DOHH2 (cell line): ENCODE measurements around the gene RPTOR.

Experiments
- H3F3A ChIP-seq: fragments of 200-600 bp; sonication (generic), shearing (Covaris generic); 2 replicates; pipeline ENCODE4 v1.6.0; 2016; ENCODE audit warnings: antibody characterized with exemption, mild to moderate bottlenecking; ENCODE audit not compliant: control insufficient read depth, insufficient read depth
- H3K27ac ChIP-seq: fragments of 200-600 bp; sonication (generic); 2 replicates; pipeline ENCODE4 v1.5.1; 2014; ENCODE audit warnings: low read depth, mild to moderate bottlenecking, low read length, moderate library complexity
- H3K27me3 ChIP-seq: fragments of 200-600 bp; sonication (generic); 2 replicates; pipeline ENCODE4 v1.6.1; 2014; ENCODE audit warnings: mild to moderate bottlenecking, low read length, mixed read lengths; ENCODE audit not compliant: control insufficient read depth
- H3K36me3 ChIP-seq: fragments of 200-600 bp; sonication (generic); 2 replicates; pipeline ENCODE4 v1.6.1; 2014; ENCODE audit warnings: mild to moderate bottlenecking, low read length, moderate library complexity, mixed read lengths; ENCODE audit not compliant: control insufficient read depth
- H3K4me1 ChIP-seq: fragments of 200-600 bp; sonication (generic); 2 replicates; pipeline ENCODE4 v1.6.1; 2014; ENCODE audit warnings: mild to moderate bottlenecking, low read length, mixed read lengths; ENCODE audit not compliant: control insufficient read depth
- H3K4me2 ChIP-seq: fragments of 200-600 bp; sonication (generic); 2 replicates; pipeline ENCODE4 v1.6.0; 2014; ENCODE audit warnings: mild to moderate bottlenecking, low read length, moderate library complexity
- H3K4me3 ChIP-seq: fragments of 200-600 bp; sonication (generic); 2 replicates; pipeline ENCODE4 v1.5.1; 2014; ENCODE audit warnings: mild to moderate bottlenecking, low read length, mixed read lengths
- H3K79me2 ChIP-seq: fragments of 200-600 bp; sonication (generic); 2 replicates; pipeline ENCODE4 v1.6.1; 2014; ENCODE audit warnings: mild to moderate bottlenecking, low read length, mixed read lengths; ENCODE audit not compliant: control insufficient read depth
- H3K9me2 ChIP-seq: fragments of 200-600 bp; sonication (generic); replicated peaks from 2 replicates; pipeline ENCODE4 v1.6.1; 2014; ENCODE audit warnings: mild to moderate bottlenecking, low read length, mixed read lengths; ENCODE audit not compliant: control insufficient read depth
- H3K9me3 ChIP-seq: fragments of 200-600 bp; sonication (generic); 2 replicates; pipeline ENCODE4 v1.6.1; 2014; ENCODE audit warnings: antibody characterized with exemption, low read length, mixed read lengths; ENCODE audit not compliant: control insufficient read depth, insufficient read depth
- H4K20me1 ChIP-seq: fragments of 200-600 bp; sonication (generic); 2 replicates; pipeline ENCODE4 v1.6.0; 2014; ENCODE audit warnings: low read depth, mild to moderate bottlenecking, antibody characterized with exemption, low read length, moderate library complexity; ENCODE audit not compliant: control insufficient read depth, insufficient read depth
- CTCF ChIP-seq: fragments of 200-600 bp; sonication (generic); IDR thresholded peaks from one replicate; pipeline ENCODE4 v1.5.1; 2014; ENCODE audit warnings: antibody characterized with exemption, mild to moderate bottlenecking, low read depth, low read length; ENCODE audit not compliant: poor library complexity, severe bottlenecking
- EZH2phosphoT487 ChIP-seq: fragments of 200-600 bp; sonication (generic); IDR thresholded peaks from 2 replicates; pipeline ENCODE4 v1.6.1; 2017; ENCODE audit warnings: borderline replicate concordance, mild to moderate bottlenecking, antibody characterized with exemption, low read length, moderate library complexity, mixed read lengths

The RPTOR gene

GRCh38 chr17:80746262-80746935 is 201.8 kb downstream of the RPTOR start:
- Histone ChIP-seq H3K9me3 (no peaks in the 10 kb centered on the region), H3K4me1 (peaks cover 38% of the 10 kb centered on the region), H3F3A (peaks cover 6% of the 10 kb centered on the region), H3K4me3 (no peak overlapping the region), H3K9me2 (no peaks in the 10 kb centered on the region), H3K79me2 (peaks cover 4% of the 10 kb centered on the region; the same call in 1 of the 2 replicates), H3K4me2 (no peak overlapping the region), H3K27ac (no peak overlapping the region), H3K27me3 (no peaks in the 10 kb centered on the region), H3K36me3 (0 out of 2 replicates have a peak, but pooled peaks cover 4% of the 10 kb centered on the region), H4K20me1 (no peaks in the 10 kb centered on the region)
- TF ChIP-seq CTCF (no peak), EZH2phosphoT487 (no peak)

GRCh38 chr17:80747469-80747868 is 202.8 kb downstream of the RPTOR start:
- Histone ChIP-seq H3K27ac (no peak overlapping the region), H3K4me1 (peaks cover 27% of the 10 kb centered on the region), H3K9me3 (no peaks in the 10 kb centered on the region), H3K27me3 (no peaks in the 10 kb centered on the region), H3K4me2 (no peak overlapping the region), H3K4me3 (no peak overlapping the region), H3K79me2 (no peaks in the 10 kb centered on the region; the same call in 1 of the 2 replicates), H3K36me3 (0 out of 2 replicates have a peak, but pooled peaks cover 3% of the 10 kb centered on the region), H3F3A (peaks cover 6% of the 10 kb centered on the region), H3K9me2 (no peaks in the 10 kb centered on the region), H4K20me1 (no peaks in the 10 kb centered on the region)
- TF ChIP-seq CTCF (no peak), EZH2phosphoT487 (no peak)

- no peak overlapping the region for H3K4me2 ChIP-seq
- H3K4me3 ChIP-seq = no peak overlapping the region
- H3K9me2 ChIP-seq = no peaks in the 10 kb centered on the region
- no peaks in the 10 kb centered on the region for H3K9me3 ChIP-seq
- no peak overlapping the region for H3K27ac ChIP-seq
- 0 out of 2 replicates have a peak, but pooled peaks cover 3% of the 10 kb centered on the region for H3F3A ChIP-seq
- no peaks in the 10 kb centered on the region; the same call in 1 of the 2 replicates for H3K79me2 ChIP-seq
- peaks cover 10% of the 10 kb centered on the region for H3K36me3 ChIP-seq
- H3K4me1 ChIP-seq = peaks cover 12% of the 10 kb centered on the region
- no peaks in the 10 kb centered on the region for H4K20me1 ChIP-seq
- no peaks in the 10 kb centered on the region for H3K27me3 ChIP-seq
- TF ChIP-seq CTCF = no peak
- no peak for TF ChIP-seq EZH2phosphoT487
These were observed 205.0 kb downstream of the RPTOR start for GRCh38 chr17:80749611-80750010.
